Subcutaneous adipose tissue (tissue), 4 donors: ENCODE data around the gene METAP2. TPM values are rescaled to one million over a fixed set of nuclear protein-coding genes. Genes with fewer than 3 reads are reported as not detected.

ENCODE experiments used
- total RNA-seq, 4 donors: library from RNA; depleted of rRNA; stranded (reverse); fragments of >200 nt; gene quantifications; one replicate each; pipeline ENCODE4 v1.1.0, GENCODE V29; 2016
- TF ChIP-seq, protein P1 (sequence below): fragments of 450-650 bp; IDR thresholded peaks from one replicate; pipeline ENCODE4 v1.5.1; 2016; ENCODE audit warnings: low read depth, mild to moderate bottlenecking, control low read depth, antibody characterized with exemption, moderate library complexity

METAP2 gene
- total RNA-seq, 4 donors from 2014 or later: 65.2 to 138 (median 78.1) TPM

DNA sequence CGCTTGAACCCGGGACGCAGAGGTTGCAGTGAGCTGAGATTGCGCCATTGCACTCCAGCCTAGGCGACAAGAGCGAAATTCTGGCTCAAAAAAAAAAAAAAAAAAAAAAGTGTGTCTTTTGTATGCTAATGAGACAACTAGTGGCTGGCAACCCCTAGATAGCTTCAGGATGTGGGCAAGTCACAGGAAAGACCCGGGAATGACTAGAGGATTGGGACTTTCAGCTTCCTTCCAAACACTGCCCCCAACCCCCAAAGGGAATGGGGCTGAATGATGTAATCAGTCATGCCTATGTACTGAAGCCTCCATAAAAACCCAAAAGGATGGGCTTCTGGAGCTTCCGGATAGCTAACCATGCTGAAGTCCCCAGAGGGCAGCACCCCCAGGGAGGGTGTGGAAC lies 48.7 kb downstream of the METAP2 start:
- TF ChIP-seq, protein P1, sequence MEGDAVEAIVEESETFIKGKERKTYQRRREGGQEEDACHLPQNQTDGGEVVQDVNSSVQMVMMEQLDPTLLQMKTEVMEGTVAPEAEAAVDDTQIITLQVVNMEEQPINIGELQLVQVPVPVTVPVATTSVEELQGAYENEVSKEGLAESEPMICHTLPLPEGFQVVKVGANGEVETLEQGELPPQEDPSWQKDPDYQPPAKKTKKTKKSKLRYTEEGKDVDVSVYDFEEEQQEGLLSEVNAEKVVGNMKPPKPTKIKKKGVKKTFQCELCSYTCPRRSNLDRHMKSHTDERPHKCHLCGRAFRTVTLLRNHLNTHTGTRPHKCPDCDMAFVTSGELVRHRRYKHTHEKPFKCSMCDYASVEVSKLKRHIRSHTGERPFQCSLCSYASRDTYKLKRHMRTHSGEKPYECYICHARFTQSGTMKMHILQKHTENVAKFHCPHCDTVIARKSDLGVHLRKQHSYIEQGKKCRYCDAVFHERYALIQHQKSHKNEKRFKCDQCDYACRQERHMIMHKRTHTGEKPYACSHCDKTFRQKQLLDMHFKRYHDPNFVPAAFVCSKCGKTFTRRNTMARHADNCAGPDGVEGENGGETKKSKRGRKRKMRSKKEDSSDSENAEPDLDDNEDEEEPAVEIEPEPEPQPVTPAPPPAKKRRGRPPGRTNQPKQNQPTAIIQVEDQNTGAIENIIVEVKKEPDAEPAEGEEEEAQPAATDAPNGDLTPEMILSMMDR: no peak

DNA sequence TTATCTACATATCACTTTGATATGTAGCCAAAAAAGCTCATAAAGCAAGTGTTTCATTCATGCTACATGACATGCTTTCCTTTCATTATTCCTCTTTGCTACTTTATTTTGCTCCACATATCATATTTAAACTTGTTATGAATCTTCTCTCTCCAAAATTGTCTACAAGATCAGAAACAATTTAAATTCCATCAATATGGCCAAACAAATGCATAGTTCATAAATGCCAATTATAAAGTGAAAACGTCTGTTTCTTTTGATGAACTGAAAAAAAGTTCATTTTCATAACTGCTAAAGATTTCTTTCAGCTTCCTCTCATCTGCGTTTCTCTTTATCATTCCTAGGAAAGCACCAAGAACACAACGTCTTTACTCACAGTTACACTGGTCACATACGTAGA lies 54.5 kb downstream of the METAP2 start:
- TF ChIP-seq, protein P1: no peak

DNA sequence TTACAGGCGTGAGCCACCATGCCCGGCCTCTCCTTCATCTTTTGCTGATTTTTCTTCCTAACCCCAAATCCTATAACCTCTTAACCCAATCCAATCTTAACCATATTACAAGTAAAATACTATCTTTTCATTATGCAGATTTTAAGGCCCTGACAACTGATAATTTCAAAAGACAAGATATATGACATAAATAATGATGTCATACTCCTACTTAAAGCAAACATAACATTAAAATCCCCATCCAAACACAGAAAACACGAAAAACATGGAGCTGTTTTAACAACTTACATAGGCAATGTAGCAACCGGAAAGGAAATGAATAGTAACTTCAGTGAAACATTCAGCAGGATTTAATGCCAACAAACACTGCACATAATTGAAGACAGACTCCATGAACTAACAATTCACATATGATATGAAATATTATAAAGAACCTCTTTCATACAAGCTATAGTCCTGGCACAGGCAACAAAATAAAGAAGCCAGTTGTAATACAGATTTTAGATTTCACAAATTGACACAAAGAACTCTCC lies 55.8 kb downstream of the METAP2 start:
- TF ChIP-seq, protein P1: no peak

DNA sequence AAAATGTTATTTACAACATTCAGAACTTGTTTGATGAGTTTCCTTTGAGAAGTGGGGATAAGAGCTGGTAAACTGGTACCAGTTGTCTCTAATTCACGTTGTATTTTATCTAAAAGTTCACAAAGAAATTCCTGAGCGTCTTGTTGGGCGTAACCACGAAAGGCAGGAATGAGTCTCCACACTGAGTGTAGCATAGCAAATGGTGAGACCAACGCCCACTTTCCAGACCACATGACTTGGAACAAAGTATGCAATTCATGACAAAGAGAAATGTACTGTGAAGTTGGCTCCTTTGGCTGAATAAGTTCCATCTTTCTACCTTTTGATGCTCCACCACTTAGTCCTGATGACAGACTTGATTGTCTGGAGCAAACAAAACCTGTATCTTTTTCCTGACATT lies 58.9 kb downstream of the METAP2 start:
- TF ChIP-seq, protein P1: no peak

- TF ChIP-seq, protein P1: no peak
Observed at GRCh38 chr12:95533985-95534384, 60.0 kb downstream of the METAP2 start.

DNA sequence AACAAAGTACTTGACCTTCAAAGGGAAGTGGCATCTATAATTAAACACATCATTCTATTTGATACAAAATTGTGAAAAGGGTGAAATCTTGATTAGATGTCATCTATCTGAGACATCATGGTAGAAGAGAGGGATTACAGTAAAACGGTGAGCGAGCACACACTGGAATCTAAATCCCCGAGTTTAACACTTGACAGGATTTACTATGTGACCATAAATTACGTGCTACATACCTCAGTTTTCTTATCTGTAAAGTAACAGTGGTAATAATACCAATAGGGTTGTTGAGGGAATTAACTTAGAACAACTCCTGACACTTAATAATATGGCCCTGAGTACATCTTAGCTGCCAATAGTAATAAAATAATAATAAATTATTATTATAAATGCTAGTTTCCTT lies 64.1 kb downstream of the METAP2 start:
- TF ChIP-seq, protein P1: no peak

DNA sequence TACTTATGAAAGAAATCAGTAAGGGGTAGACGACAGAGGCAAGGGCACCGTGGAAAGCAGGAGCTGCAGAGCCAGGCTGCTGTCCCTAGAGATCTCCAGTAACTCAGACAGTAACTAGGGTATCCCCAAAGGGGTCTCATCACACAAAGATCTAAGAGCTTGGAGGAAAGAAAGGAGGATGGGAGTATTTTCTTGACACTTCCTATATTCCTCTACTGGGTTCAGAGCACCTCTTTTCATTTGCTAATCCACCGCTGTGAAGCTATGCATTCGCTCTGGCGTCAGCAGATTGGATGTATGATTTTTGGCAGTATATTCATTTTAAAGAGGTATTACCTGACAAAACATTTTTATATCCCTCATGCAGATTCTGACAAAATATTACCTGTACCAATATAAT lies 64.7 kb downstream of the METAP2 start:
- TF ChIP-seq, protein P1: no peak

DNA sequence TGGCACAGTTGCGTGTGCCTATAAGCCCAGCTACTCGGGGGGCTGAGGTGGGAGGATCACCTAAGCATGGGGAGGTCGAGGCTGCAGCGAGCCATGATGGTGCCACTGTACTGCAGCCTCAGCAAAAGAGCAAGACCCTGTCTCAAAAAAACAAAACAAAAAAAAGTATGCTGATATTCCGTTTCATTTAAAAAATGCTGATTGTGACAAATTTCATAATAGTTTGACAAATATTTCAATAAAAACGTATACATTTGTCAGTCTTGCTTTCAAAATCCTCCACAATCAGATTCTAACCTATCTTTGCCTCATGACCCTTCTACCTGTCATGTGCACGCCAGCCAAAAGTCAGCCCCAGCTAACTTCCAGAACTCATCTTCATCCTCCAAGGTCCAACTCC lies 67.5 kb downstream of the METAP2 start:
- TF ChIP-seq, protein P1: no peak
